Measurements from ENCODE around the gene BIRC5.

- TF ChIP-seq EP300 (IDR thresholded peaks at IDR 0.05) (no peak), CTCF (IDR thresholded peaks at IDR 0.05) (no peak), POLR2A (IDR thresholded peaks at IDR 0.05) (no peak), POLR2AphosphoS5 (IDR thresholded peaks at IDR 0.05) (no peak)
Observed at GRCh38 chr17:78219396-78220150, 5.5 kb downstream of the BIRC5 start.
